K562 (cell line): ENCODE measurements around the gene POMT2. TPM values are rescaled to one million over a fixed set of nuclear protein-coding genes. Genes with fewer than 3 reads are reported as not detected.

Experiments
- BCL6 ChIP-seq: fragments of 250-450 bp; sonication (Bioruptor Pico); IDR thresholded peaks from 2 replicates; pipeline ENCODE4 v1.4.0; 2020
- CREB1 ChIP-seq, 2 experiments: sonication (generic) in 1 of 2; formaldehyde crosslinking in 1 of 2; IDR thresholded peaks; 2 replicates each; pipeline versions ENCODE4 v1.6.1 to v1.8.0; 2012 to 2022; ENCODE audit warnings: inconsistent platforms in 1 of 2, mild to moderate bottlenecking in 1 of 2, missing genetic modification reagents in 1 of 2, moderate library complexity in 1 of 2
- DACH1 ChIP-seq: fragments of 450-650 bp; IDR thresholded peaks from 2 replicates; pipeline ENCODE4 v1.6.1; 2018; ENCODE audit not compliant: partially characterized antibody
- DLX4 ChIP-seq: fragments of 250-450 bp; sonication (Bioruptor Pico); IDR thresholded peaks from 2 replicates; pipeline ENCODE4 v1.6.1; 2021; ENCODE audit warnings: mild to moderate bottlenecking
- FOXJ2 ChIP-seq: fragments of 200-800 bp; sonication (Bioruptor generic); IDR thresholded peaks from 2 replicates; pipeline ENCODE4 v1.6.1; 2016; ENCODE audit warnings: missing genetic modification characterization, missing compliant biosample characterization
- FOXJ3 ChIP-seq: sonication (generic); formaldehyde crosslinking; IDR thresholded peaks from 2 replicates; pipeline ENCODE4 v1.4.0; 2020; ENCODE audit warnings: mild to moderate bottlenecking, missing genetic modification reagents
- GTF2B ChIP-seq: IDR thresholded peaks from 2 replicates; pipeline ENCODE4 v1.6.1; 2011; ENCODE audit not compliant: insufficient read length; ENCODE audit errors: extremely low read depth
- HMBOX1 ChIP-seq: sonication (generic); IDR thresholded peaks from 2 replicates; pipeline ENCODE4 v1.6.1; 2016
- HNRNPH1 ChIP-seq: fragments of 200-400 bp; formaldehyde crosslinking; optimal IDR thresholded peaks from 2 replicates; pipeline ENCODE3; 2017; ENCODE audit warnings: low read depth, mild to moderate bottlenecking, low read length, moderate library complexity
- MCM3 ChIP-seq: fragments of 450-650 bp; IDR thresholded peaks from 2 replicates; pipeline ENCODE4 v1.6.1; 2016
- NFATC3 ChIP-seq: fragments of 450-650 bp; IDR thresholded peaks from 2 replicates; pipeline ENCODE4 v1.6.1; 2017; ENCODE audit warnings: mild to moderate bottlenecking
- NR0B1 ChIP-seq: fragments of 450-650 bp; IDR thresholded peaks from one replicate; pipeline ENCODE4 v1.6.1; 2018; ENCODE audit warnings: mild to moderate bottlenecking, moderate library complexity; ENCODE audit not compliant: partially characterized antibody
- RBM17 ChIP-seq: fragments of 200-400 bp; formaldehyde crosslinking; IDR thresholded peaks from 2 replicates; pipeline ENCODE4 v1.6.1; 2017; ENCODE audit warnings: low read depth, mild to moderate bottlenecking, low read length, borderline replicate concordance
- TAF1 ChIP-seq: IDR thresholded peaks from 2 replicates; pipeline ENCODE4 v1.6.1; 2011; ENCODE audit warnings: mild to moderate bottlenecking, low read length, moderate library complexity; ENCODE audit not compliant: insufficient read depth, control insufficient read depth, severe bottlenecking; ENCODE audit errors: extremely low read depth
- ZBTB17 ChIP-seq: fragments of 450-650 bp; formaldehyde crosslinking; IDR thresholded peaks from 2 replicates; pipeline ENCODE4 v1.4.0; 2020; ENCODE audit warnings: mild to moderate bottlenecking
- ZBTB2 ChIP-seq: fragments of 450-650 bp; IDR thresholded peaks from 2 replicates; pipeline ENCODE4 v1.6.1; 2016; ENCODE audit warnings: antibody characterized with exemption
- ZFP36 ChIP-seq: fragments of 150-350 bp; IDR thresholded peaks from 2 replicates; pipeline ENCODE4 v1.6.1; 2018; ENCODE audit warnings: low read length, low read depth; ENCODE audit not compliant: partially characterized antibody
- polyA plus RNA-seq, 8 experiments: library from polyadenylated mRNA; depleted of rRNA in 4 of 8; stranded (reverse) in 5 of 8; unstranded in 3 of 8; fragments of >200 nt; fragmentation: Nextera tagmentation in 2 of 8; fragmentation: Illumina TruSeq in 1 of 8; extraction: Ambion mirVana in 2 of 8; extraction: Trizol in 1 of 8; gene quantifications; 2 replicates each; pipeline versions ENCODE4 v1.2.1 to v1.2.3, GENCODE V29; 2011 to 2014; ENCODE audit warnings: inconsistent platforms in 1 of 8, missing spikeins in 1 of 8
- total RNA-seq, 7 experiments: library from RNA; depleted of rRNA in 6 of 7; stranded (reverse); fragments of >200 nt in 6 of 7; fragmentation: Illumina TruSeq in 2 of 7; extraction: Trizol in 2 of 7; gene quantifications; 2 replicates each; pipeline versions ENCODE4 v1.2.1 to v1.2.3, GENCODE V29; 2011 to 2021; ENCODE audit warnings: low replicate concordance in 1 of 7
- TF ChIP-seq, protein P1 (sequence below): fragments of 250-450 bp; sonication (Bioruptor Pico); IDR thresholded peaks from 2 replicates; pipeline ENCODE4 v1.9.0; 2021; ENCODE audit warnings: mild to moderate bottlenecking, inconsistent platforms
- TF ChIP-seq, protein P2 (sequence below), 2 experiments: fragments of 450-650 bp in 1 of 2; sonication (generic) in 1 of 2; formaldehyde crosslinking; conservative IDR thresholded peaks; 2 replicates each; pipeline versions ENCODE4 v1.4.0 to v1.8.1; 2020 to 2022; ENCODE audit warnings: mild to moderate bottlenecking in 1 of 2, missing genetic modification reagents in 1 of 2

The POMT2 gene
- total and polyA plus RNA-seq, 9 of the 15 experiments (the other 6 are each of a cell fraction or from before 2014, with no cell fraction given): 0.39 to 16.6 (median 7.8) TPM

GRCh38 chr14:77320238-77320935, at the start of gene POMT2 (continued):
- TF ChIP-seq, protein P1, sequence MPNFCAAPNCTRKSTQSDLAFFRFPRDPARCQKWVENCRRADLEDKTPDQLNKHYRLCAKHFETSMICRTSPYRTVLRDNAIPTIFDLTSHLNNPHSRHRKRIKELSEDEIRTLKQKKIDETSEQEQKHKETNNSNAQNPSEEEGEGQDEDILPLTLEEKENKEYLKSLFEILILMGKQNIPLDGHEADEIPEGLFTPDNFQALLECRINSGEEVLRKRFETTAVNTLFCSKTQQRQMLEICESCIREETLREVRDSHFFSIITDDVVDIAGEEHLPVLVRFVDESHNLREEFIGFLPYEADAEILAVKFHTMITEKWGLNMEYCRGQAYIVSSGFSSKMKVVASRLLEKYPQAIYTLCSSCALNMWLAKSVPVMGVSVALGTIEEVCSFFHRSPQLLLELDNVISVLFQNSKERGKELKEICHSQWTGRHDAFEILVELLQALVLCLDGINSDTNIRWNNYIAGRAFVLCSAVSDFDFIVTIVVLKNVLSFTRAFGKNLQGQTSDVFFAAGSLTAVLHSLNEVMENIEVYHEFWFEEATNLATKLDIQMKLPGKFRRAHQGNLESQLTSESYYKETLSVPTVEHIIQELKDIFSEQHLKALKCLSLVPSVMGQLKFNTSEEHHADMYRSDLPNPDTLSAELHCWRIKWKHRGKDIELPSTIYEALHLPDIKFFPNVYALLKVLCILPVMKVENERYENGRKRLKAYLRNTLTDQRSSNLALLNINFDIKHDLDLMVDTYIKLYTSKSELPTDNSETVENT (CRISPR knock-in tag): no peak
- no peak for TF ChIP-seq HMBOX1
- TF ChIP-seq ZFP36: no peak
- TF ChIP-seq ZBTB2: no peak
- TF ChIP-seq CREB1 (IDR thresholded peaks at IDR 0.05): peak; percentile 43; the same call in 1 of the 2 replicates
- TF ChIP-seq CREB1 (CRISPR knock-in tag; IDR thresholded peaks at IDR 0.05): peak; percentile 47; the same call in 1 of the 2 replicates
- TF ChIP-seq ZBTB17: no peak
- TF ChIP-seq FOXJ3 (CRISPR knock-in tag): no peak
- TF ChIP-seq DLX4 (CRISPR knock-in tag): no peak
- peak; percentile 75 for TF ChIP-seq FOXJ2
- no peak for TF ChIP-seq BCL6 (CRISPR knock-in tag)
- TF ChIP-seq MCM3: no peak
- TF ChIP-seq NR0B1: no peak
- TF ChIP-seq HNRNPH1: no peak
- TF ChIP-seq DACH1: no peak
- no peak for TF ChIP-seq NFATC3
- TF ChIP-seq GTF2B: no peak
- peak; percentile 15 for TF ChIP-seq TAF1
- TF ChIP-seq RBM17: no peak
- TF ChIP-seq, protein P2, sequence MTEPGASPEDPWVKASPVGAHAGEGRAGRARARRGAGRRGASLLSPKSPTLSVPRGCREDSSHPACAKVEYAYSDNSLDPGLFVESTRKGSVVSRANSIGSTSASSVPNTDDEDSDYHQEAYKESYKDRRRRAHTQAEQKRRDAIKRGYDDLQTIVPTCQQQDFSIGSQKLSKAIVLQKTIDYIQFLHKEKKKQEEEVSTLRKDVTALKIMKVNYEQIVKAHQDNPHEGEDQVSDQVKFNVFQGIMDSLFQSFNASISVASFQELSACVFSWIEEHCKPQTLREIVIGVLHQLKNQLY (CRISPR knock-in tag; conservative IDR thresholded peaks at IDR 0.05): no peak
